ENCODE measurements around the gene DAPK3.
A peak's percentile ranks its signal among the peaks of the same experiment; 100 is the strongest.
"Not testable (repeated sequence)": the region's sequence is repeated elsewhere in the genome, so short reads cannot be mapped to it uniquely, and the experiment has no call there.

The DAPK3 gene

DNA sequence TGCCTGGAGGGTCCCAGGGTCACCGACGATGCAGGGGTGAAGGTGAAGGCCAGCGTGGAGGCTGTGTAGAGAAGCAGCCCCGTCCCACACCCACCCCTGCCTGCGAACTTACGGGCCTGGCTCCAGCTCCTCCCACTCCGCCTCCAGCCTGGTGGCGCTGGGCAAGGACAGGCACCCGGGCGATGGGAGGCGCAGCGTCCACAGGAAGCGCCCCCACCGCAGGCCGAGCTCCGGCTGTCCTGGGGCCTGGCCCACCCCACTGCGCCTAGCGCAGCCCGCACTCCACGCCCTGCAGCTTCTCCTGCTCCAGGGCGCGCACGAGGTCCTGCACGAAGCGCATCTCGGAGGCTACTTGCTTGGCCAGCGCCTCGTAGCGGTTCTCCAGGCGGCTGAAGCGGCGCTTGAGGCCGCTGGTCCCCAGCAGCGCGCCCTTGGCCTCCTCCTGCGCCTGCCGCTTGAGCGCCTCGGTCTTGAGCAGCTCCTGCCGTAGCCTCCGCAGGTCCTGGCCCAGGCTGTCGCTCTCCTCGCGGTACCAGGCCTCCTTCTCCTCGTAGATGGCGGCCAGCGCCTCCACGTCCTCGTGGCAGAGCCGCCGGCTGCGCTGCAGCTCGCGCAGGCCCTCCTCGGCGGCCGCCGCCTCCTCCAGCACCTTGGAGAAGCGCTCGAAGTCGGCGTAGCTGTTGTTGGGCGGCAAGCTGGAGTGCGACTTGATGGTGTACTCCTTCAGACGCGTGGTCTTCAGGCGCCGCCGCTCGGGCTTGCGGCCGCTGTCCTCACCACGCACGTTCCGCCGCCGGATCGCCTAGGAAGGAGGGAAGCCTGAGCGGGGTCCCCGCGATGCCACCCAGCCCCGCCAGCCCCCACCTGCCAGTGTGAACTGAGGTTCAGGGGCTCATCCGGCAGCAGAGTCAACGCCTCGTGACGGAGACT lies 11.8 kb downstream of the DAPK3 start:
- Mint-ChIP-seq H3K9me3 (no peaks in the 10 kb centered on the region), H3K36me3 (ENCODE audit: low read depth) (peaks cover 17% of the 10 kb centered on the region), H3K27me3 (ENCODE audit: low read depth, poor library complexity) (no peaks in the 10 kb centered on the region), H3K27ac (no peak overlapping the region), H3K4me1 (no peaks in the 10 kb centered on the region), H3K4me3 (no peak overlapping the region)
- DNase-seq: no peak
- TF ChIP-seq, protein P1, sequence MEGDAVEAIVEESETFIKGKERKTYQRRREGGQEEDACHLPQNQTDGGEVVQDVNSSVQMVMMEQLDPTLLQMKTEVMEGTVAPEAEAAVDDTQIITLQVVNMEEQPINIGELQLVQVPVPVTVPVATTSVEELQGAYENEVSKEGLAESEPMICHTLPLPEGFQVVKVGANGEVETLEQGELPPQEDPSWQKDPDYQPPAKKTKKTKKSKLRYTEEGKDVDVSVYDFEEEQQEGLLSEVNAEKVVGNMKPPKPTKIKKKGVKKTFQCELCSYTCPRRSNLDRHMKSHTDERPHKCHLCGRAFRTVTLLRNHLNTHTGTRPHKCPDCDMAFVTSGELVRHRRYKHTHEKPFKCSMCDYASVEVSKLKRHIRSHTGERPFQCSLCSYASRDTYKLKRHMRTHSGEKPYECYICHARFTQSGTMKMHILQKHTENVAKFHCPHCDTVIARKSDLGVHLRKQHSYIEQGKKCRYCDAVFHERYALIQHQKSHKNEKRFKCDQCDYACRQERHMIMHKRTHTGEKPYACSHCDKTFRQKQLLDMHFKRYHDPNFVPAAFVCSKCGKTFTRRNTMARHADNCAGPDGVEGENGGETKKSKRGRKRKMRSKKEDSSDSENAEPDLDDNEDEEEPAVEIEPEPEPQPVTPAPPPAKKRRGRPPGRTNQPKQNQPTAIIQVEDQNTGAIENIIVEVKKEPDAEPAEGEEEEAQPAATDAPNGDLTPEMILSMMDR (IDR thresholded peaks at IDR 0.05): no peak

DNA sequence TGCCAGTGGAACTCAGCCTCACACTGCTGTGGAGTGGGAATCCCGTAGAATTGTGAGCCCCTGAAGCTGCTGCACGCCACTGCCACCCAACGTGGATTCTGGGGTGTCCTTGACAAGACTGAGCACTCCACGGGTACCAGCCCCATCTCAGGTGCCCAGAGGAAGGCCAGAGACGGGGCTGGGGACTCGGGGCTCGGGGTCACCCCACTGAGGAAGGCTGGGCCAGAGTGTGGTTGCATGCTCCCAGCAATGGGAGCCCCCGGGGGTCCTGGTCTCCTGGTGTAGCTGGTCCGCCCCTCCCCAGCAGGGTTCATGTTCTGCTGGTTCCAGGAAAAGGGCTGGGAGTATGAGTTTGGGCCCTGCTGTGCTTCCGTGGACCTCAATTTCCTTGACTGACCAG lies 15.2 kb downstream of the DAPK3 start:
- TF ChIP-seq, protein P1 (IDR thresholded peaks at IDR 0.05): no peak
- peaks cover 17% of the 10 kb centered on the region for H3K4me1 Mint-ChIP-seq
- H3K9me3 Mint-ChIP-seq: no peaks in the 10 kb centered on the region
- H3K36me3 Mint-ChIP-seq (ENCODE audit: low read depth): peaks cover 5% of the 10 kb centered on the region
- peak overlapping the region; percentile 36 for H3K27ac Mint-ChIP-seq
- DNase-seq: no peak
- H3K27me3 Mint-ChIP-seq (ENCODE audit: low read depth, poor library complexity): no peaks in the 10 kb centered on the region
- H3K4me3 Mint-ChIP-seq: no peak overlapping the region

- H3K9me3 Mint-ChIP-seq; H3K27me3 Mint-ChIP-seq (ENCODE audit: low read depth, poor library complexity); H3K36me3 Mint-ChIP-seq (ENCODE audit: low read depth); DNase-seq; H3K4me3 Mint-ChIP-seq: not testable (repeated sequence)
- H3K4me1 Mint-ChIP-seq: peaks cover 17% of the 10 kb centered on the region
- peak overlapping the region; percentile 66 for H3K27ac Mint-ChIP-seq
Measured at GRCh38 chr19:3955276-3955675, 15.6 kb downstream of the DAPK3 start.

DNA sequence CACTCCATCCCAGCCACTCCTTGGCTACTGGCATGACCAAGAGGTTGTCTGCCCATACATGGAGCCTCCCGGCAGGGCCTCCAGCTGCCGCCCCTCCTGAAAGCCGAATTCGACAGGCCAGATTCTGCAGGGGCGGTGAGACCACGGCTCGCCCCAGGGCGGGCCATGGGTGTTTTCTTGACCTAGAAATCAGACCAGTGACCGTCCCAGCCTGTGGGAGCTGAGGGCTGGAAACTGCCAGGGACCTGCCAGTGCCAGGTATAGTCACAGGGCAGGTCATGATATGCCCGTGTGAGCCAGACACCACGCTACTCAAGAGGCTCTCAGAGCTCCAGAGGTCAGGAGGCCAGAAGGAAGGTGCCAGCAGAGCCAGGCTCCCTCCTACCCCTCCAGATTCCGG lies 16.8 kb downstream of the DAPK3 start:
- DNase-seq: no peak
- no peak overlapping the region for H3K4me3 Mint-ChIP-seq
- peaks cover 4% of the 10 kb centered on the region for H3K27me3 Mint-ChIP-seq (ENCODE audit: low read depth, poor library complexity)
- TF ChIP-seq, protein P1 (IDR thresholded peaks at IDR 0.05): no peak
- no peaks in the 10 kb centered on the region for H3K9me3 Mint-ChIP-seq
- peaks cover 17% of the 10 kb centered on the region for H3K4me1 Mint-ChIP-seq
- peaks cover 5% of the 10 kb centered on the region for H3K36me3 Mint-ChIP-seq (ENCODE audit: low read depth)
- H3K27ac Mint-ChIP-seq: no peak overlapping the region

DNA sequence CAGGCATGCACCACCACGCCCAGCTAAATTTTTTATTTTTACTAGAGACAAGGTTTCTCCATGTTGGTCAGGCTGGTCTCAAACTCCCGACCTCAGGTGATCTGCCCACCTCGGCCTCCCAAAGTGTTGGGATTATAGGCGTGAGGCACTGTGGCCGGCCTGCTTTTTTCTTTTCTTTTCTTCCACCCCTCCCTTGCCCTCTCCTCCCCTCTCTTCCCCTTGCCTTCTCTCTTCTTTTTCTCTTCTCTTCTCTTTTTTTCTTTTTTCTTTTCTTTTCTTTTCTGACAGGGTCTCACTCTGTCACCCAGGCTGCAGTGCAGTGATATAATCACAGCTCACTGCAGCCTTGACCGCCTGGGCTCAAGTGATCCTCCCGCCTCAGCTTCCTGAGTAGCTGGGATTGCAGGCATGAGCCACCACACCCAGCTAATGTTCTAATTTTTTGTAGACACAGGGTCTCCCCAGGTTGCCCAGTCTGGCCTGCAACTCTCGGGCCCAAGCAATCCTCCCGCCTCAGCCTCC lies 18.1 kb downstream of the DAPK3 start:
- not testable (repeated sequence) for H3K27me3 Mint-ChIP-seq (ENCODE audit: low read depth, poor library complexity)
- H3K27ac Mint-ChIP-seq: peak overlapping the region; percentile 92

DNA sequence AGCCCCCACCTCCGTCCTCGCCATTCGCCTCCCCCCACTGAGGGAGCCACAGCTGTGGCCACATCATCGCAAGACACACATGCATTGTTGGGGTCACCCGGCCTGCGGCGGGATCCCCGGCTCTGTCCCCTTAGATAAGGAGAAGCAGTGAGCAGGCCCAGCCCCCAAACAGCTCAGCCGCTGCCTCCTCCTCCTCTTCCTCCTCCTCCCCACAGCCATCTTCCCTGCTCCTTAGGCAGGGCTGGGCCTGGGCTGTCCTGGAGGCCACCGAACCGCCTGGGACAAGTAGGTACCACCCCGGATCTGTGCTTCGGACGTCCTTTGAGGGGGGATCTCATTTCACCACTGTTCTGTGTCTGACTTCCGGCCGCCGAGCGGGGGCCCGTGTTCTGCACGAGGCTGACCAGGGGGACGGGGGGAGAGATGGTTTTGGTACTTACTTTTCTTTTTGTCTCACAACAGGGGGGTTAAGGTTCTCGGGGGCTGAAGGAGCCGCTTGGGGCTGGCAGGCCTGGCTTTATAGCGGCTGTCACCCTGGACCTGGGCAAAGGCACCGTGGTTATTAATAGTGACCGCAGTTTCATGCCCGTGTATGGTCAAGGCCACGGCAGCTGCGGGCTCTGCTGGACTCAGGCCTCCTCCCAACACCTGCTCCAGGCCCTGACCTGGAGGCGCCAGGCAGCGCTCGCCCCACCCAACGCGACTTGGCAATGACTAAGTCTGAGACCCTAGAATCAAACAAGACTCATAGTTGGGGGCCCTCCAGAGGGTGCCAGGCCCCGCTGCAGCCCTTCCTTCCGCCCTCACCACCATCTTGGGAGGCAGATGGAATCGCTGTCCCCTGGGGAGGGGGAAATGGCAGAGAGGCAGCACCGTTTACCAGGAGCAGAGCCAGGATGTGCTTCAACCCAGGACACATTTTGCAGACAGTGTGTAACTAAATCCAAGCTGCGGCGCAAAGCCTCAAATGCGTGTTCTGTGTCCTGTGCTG lies 19.7 kb downstream of the DAPK3 start:
- Mint-ChIP-seq H3K27ac (no peak overlapping the region), H3K4me1 (peaks cover 17% of the 10 kb centered on the region), H3K4me3 (no peak overlapping the region), H3K27me3 (ENCODE audit: low read depth, poor library complexity) (peaks cover 4% of the 10 kb centered on the region), H3K36me3 (ENCODE audit: low read depth) (no peaks in the 10 kb centered on the region), H3K9me3 (no peaks in the 10 kb centered on the region)
- TF ChIP-seq, protein P1 (IDR thresholded peaks at IDR 0.05): no peak
- no peak for DNase-seq

More for the DNA sequence above, 18.1 kb downstream of the DAPK3 start:
- H3K36me3 Mint-ChIP-seq (ENCODE audit: low read depth); H3K4me3 Mint-ChIP-seq; DNase-seq; H3K9me3 Mint-ChIP-seq: not testable (repeated sequence)
- H3K4me1 Mint-ChIP-seq: peaks cover 17% of the 10 kb centered on the region
